ENCODE data around the gene SCAF4.
"Not testable (repeated sequence)": the region's sequence is repeated elsewhere in the genome, so short reads cannot be mapped to it uniquely, and the experiment has no call there.

SCAF4 gene

DNA sequence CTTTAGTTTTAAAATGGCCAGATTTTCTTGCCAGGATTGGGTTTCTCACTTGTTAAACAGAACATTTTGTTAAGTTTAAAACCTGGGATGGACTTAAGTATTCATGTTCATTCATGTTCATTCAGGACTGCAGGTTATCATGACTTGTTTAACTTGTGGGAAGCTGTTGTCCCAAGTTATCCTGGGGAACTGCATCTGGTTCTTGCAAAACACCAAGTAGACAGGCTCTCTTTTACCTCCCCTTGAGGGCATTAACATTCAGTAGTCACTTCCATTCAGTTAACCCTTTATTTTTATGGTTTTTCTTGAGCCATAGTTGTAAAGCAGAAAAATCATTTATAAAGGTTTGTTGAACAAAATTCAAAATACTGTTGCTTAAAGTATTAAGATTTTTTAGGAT is 64.3 kb downstream of the SCAF4 start:
- DNase-seq, result no peak

DNA sequence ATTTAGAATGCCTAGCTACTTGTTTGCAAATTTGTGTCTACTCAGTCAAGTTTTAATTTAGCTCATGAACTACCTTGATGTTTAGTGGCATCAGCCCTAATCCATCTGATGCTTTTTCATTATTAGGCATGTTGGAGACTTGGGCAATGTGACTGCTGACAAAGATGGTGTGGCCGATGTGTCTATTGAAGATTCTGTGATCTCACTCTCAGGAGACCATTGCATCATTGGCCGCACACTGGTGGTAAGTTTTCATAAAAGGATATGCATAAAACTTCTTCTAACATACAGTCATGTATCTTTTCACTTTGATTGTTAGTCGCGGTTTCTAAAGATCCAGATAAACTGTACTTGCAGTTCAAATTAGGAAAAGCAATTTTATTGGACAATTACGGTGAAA is 64.8 kb downstream of the SCAF4 start:
- no peak for DNase-seq

DNA sequence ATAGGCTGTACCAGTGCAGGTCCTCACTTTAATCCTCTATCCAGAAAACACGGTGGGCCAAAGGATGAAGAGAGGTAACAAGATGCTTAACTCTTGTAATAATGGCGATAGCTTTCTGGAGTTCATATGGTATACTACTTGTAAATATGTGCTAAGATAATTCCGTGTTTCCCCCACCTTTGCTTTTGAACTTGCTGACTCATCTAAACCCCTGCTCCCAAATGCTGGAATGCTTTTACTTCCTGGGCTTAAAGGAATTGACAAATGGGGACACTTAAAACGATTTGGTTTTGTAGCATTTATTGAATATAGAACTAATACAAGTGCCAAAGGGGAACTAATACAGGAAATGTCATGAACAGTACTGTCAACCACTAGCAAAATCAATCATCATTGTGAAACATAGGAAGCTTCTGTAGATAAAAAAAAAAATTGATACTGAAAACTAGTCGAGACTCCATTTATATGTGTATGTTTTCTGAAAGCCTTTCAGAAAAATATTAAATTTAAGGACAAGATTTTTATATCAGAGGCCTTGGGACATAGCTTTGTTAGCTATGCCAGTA is 65.4 kb downstream of the SCAF4 start:
- no peak for DNase-seq

DNA sequence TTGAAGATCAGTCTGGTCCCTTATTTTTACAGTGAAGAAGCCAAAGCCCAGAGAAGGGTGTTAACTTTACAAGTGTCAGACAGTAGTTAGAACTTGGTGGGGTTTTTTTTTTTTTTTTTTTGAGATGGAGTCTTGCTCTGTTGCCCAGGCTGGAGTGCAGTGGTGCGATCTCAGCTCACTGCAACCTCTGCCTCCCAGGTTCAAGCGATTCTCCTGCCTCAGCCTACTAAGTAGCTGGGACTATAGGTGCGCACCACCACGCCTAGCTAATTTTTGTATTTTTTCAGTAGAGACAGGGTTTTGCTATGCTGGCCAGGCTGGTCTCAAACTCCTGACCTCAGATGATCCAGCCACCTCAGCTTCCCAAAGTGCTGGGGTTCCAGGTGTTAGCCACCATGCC is 66.0 kb downstream of the SCAF4 start:
- not testable (repeated sequence) for DNase-seq

DNA sequence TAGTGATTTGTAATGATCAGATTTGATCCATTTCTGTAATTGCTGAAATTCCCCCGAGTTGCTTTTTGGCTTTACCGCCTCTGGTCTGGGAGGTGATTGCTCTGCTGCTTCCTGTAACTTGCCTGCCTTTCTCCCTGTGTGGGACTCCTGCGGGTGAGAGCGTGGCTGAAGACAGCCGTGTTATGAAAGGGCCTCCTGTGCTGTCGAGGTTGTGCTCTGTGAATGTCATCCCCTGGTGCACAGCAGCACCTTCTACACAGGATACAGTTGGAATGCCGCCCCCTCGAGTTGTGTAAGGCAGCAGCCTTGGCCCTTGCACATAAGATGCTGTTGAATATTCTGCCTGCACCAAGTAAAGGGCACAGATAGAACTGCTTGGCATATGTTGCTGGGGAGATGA is 66.5 kb downstream of the SCAF4 start:
- no peak for DNase-seq

DNA sequence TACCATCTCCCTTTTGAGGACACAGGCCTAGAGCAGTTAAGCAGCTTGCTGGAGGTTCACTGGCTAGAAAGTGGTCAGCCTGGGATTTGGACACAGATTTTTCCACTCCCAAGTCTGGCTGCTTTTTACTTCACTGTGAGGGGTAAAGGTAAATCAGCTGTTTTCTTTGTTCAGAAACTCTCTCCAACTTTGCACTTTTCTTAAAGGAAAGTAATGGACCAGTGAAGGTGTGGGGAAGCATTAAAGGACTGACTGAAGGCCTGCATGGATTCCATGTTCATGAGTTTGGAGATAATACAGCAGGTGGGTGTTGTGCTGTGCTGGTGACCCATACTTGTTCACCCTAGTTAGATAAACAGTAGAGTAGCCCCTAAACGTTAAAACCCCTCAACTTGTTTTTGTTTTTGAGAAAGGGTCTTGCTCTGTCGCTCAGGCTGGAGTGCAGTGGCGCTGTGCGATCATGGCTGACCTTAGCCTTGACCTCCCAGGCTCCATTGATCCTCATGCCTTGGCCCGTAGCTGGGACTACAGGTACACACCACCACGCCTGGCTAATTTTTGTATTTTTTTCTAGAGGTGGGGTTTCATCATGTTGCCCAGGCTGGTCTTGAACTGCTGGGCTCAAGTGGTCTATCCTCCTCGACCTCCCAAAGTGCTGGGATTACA is 68.2 kb downstream of the SCAF4 start:
- DNase-seq, result no peak

DNA sequence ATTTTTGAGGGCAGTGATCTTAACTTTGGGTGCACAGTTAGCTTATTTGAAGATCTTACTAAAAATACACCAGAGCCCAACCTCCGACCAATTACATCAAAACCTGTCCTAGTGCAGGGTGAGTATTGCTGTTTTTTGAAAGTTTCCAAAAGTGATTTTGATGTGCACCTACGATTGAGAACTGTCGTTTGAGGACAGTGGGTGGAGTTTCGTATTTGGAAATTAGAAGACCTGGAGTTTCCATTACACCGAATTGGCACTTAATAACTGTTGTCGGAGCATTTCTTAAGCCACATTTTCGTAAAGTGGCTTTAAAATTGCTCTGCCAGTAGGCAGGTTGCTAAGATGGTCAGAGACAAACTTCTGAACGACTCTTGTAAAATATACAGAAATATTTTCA is 71.3 kb downstream of the SCAF4 start:
- DNase-seq, result no peak

DNA sequence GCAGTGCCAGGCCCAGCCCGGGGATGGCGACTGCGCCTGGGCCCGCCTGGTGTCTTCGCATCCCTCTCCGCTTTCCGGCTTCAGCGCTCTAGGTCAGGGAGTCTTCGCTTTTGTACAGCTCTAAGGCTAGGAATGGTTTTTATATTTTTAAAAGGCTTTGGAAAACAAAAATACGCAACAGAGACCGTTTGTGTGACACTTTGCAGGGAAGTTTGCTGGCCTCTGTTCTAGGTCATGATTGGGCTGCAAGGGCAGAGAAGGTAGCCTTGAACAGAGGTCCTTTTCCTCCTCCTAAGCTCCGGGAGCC is 71.7 kb downstream of the SCAF4 start:
- no peak for DNase-seq

DNA sequence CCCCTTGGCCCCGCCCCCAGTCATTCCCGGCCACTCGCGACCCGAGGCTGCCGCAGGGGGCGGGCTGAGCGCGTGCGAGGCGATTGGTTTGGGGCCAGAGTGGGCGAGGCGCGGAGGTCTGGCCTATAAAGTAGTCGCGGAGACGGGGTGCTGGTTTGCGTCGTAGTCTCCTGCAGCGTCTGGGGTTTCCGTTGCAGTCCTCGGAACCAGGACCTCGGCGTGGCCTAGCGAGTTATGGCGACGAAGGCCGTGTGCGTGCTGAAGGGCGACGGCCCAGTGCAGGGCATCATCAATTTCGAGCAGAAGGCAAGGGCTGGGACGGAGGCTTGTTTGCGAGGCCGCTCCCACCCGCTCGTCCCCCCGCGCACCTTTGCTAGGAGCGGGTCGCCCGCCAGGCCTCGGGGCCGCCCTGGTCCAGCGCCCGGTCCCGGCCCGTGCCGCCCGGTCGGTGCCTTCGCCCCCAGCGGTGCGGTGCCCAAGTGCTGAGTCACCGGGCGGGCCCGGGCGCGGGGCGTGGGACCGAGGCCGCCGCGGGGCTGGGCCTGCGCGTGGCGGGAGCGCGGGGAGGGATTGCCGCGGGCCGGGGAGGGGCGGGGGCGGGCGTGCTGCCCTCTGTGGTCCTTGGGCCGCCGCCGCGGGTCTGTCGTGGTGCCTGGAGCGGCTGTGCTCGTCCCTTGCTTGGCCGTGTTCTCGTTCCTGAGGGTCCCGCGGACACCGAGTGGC is 72.2 kb downstream of the SCAF4 start, which contains the start of gene SOD1:
Gene SOD1, plus strand, starts transcription at position 158 of the 723 bp plus-strand sequence. Its CDS starts 77 bp downstream, at position 235.
- DNase-seq, result peak; percentile 67

DNA sequence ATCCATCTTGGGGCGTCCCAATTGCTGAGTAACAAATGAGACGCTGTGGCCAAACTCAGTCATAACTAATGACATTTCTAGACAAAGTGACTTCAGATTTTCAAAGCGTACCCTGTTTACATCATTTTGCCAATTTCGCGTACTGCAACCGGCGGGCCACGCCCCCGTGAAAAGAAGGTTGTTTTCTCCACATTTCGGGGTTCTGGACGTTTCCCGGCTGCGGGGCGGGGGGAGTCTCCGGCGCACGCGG is 72.7 kb downstream of the SCAF4 start:
- DNase-seq, result no peak

DNA sequence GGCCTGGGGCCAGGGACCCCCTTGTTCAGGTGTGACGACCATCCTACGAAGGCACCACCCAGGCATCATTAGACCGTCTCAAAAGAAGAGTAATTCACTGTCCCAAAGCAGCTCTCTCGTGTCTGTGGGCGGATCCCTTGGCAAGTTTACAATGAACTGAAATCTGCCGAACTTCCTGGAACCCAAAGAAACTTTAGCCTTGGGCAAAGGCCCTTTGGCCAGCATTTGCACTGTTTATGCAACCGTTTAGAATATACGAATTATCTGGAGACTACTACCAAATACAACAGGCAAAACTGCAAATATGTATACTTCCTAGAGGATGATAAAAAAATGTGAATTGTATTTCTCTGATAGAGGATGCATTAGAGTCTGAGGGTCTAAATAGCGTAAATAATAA is 73.9 kb downstream of the SCAF4 start:
- DNase-seq, result no peak

DNA sequence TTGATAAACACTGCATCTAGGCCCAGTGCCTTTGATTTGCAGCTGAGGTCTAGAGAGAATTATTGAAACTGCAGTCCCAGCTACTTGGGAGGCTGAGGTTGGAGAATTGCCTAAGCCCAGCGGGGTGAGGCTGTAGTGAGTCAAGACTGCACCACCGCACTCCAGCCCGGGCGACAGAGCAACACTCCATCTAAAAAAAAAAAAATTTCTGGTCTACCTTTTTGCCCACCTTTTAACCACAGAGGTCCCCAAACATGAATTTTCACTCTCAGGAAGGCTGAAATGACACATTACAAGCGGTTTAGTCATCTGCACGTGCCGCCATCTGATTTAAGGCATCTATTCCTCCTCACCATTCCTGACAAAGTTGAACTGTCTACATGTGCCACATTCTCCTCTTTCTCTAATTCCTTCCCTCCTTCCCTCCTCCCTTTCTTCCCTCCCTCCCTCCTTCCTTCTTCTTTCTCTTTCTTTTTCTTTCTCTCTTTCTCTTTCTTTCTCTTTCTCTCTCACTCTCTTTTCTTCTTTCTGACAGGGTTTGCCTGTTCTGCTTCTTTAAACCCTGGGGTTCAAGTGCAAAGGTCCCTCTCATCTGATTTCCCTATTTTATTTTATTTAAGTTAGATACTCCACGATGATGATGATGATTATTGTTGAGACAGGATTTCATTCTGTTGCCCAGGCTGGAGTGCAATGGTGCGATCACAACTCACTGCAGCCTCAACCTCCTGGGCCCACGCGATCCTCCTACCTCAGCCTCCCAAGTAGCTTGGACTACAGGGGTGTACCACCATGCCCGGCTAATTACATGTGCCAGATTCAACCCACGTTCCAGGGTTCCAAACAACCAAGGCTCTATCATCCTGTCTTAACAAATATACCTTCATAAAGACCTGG is 75.5 kb downstream of the SCAF4 start:
- no peak for DNase-seq

DNA sequence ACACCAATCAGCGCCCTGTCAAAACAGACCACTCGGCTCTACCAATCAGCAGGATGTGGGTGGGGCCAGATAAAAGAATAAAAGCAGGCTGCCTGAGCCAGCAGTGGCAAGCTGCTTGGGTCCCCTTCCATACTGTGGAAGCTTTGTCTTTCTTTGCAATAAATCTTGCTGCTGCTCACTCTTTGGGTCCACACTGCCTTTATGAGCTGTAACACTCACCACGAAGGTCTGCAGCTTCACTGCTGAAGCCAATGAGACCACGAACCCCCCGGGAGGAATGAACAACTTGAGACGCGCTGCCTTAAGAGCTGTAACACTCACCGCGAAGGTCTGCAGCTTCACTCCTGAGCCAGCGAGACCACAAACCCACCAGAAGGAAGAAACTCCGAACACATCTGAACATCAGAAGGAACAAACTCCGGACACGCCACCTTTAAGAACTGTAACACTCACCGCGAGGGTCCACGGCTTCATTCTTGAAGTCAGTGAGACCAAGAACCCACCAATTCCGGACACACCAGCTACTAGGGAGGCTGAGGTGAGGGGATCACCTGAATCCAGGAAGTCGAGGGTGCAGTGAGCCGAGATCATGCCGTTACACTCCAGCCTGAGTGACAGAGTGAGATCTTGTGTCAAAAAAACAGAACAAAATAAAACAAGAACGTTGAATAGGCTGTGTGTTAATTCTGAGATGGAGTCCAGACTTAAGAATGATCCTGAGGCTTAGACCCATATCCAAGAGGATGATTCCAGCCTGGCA is 76.9 kb downstream of the SCAF4 start:
- DNase-seq, result not testable (repeated sequence)

DNA sequence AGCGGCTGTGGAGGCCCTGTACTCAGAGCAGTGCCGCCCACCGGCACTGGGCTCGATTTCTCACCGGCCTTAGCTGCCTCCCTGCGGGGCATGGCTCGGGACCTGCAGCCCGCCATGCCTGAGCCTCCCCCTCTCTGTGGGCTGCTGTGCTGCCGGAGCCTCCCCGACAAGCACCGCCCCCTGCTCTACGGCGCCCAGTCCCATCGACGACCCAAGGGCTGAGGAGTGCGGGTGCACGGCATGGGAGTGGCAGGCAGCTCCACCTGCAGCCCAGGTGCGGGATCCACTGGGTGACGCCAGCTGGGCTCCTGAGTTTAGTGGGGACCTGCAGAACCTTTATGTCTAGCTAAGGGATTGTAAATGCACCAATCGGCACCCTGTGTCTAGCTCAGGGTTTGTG is 77.6 kb downstream of the SCAF4 start:
- DNase-seq, result no peak

DNA sequence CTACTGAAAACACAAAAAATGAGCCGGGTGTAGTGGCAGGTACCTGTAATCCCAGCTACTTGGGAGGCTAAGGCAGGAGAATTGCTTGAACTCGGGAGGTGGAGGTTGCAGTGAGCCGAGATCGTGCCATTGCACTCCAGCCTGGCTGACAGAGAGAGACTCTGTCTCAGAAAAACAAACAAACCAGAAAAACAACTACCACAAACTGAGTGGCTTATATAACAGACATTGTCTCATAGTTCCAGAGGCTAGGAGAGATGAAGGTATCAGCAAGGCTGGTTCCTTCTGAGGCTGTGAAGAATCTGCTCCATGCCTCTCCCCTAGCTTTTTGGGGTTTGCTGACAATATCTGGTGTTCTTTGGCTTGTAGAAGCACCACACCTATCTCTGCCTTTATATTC is 80.4 kb downstream of the SCAF4 start:
- DNase-seq, result not testable (repeated sequence)

DNA sequence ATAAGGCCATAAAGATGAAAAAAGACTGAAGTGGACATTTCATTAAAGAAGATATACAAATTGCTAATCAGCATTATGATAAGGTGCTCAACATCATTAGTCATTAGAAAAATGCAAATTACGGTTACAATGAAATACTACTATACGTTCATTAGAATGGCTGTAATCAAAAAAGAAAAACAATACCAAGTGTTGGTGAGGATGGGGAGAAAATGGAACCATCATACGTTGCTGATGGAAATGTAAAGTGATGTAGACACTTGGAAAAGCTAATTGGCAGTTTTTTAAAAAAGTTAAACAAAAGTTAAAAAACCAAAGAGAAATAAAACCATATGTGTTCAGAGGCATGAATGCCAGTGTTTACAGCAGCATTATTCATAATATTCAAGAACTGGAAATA is 81.0 kb downstream of the SCAF4 start:
- no peak for DNase-seq

DNA sequence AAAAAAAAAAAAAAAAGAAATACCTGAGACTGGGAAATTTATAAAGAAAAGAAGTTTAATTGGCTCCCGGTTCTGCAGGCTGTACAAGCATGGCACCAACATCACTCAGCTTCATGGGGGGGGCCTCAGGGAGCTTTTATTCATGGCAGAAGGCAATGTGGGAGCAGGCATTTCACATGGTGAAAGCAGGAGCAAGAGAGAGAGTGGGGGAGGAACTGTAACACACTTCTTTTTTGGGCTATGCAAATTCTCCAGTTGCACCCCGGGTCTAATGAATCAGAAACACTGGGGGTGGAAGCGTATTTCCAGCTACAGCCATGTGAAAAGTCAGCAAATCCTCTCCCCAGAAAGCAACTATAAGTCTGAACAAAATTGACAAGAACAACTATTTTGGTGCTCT is 84.3 kb downstream of the SCAF4 start:
- no peak for DNase-seq

DNA sequence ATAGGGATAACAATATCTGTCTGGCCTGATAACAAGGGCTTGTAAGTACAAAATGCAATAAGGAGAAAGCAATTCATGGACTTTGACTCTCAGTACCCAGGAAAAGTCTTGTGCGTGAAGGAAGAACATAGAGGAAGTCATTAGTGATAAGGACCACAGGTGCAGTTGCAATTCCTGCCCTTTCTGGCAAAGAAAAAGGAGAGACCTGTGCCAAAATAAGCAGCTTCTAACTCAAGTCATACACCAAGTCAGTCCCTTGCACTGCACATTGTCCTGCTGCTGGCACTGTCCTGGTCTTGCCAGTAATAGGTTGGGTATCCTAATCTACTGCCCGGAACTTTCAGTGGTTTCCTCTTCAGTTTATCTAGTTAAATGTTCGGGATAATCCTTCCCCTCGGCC is 87.3 kb downstream of the SCAF4 start:
- DNase-seq, result no peak

DNA sequence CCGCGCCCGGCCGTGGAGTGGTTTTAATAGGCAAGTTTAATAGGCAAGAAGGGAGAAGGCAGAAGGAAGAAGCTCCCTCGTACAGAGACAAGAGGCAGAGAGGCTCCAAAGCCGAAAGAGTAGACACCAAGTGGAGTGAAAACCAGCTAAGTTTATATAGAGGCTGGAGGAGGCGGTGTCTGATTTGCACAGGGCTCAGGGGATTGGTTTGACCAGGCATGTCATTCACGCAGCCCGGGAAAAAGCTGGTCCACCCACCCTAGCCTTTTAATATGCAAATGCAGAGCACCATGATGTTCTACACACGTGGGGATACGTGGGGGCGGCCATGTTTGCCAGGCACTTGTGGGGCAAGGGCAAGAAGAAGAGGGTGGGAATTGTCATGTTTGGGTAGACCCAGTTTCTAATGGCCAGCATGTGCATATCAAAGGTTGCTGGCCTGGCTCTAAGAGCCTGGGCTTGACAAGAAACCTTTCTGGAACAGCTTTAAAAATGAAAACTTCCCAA is 90.4 kb downstream of the SCAF4 start:
- no peak for DNase-seq

DNA sequence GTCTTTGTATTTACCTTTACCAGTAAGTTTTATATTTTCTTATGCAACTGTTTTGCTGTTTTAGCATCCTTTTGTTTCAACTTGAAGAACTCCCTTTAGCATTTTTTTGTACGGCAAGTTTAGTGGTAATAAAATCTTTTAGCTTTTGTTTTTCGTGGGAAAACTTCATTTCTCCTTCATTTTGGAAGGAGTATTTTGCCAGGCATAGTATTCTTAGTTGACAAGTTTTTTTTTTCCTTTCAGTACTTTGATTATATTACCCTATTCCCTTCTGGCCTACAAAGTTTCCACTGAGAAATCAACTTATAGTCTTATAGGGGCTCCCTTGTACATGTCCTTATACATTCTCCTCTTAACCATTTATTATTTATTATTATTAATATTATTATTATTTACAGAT is 95.0 kb downstream of the SCAF4 start:
- no peak for DNase-seq

DNA sequence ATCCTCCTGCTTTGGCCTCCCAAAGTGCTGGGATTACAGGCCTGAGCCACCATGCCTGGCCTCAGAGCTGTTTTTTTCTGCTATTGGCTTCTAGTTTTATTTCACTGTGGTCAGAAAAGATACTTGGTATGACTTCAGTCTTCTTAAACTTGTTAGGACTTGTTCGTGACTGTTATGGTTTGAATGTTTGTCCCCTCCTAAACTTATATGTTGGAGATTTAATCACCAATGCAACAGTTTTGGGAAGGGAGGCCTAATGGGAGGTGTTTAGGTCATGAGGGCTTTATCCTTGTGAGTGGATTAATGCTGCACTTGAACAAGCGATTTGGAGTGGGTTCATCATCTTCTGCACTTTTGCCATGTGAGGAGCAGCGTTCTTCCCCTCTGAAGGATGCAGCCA is 96.9 kb downstream of the SCAF4 start:
- no peak for DNase-seq

DNA sequence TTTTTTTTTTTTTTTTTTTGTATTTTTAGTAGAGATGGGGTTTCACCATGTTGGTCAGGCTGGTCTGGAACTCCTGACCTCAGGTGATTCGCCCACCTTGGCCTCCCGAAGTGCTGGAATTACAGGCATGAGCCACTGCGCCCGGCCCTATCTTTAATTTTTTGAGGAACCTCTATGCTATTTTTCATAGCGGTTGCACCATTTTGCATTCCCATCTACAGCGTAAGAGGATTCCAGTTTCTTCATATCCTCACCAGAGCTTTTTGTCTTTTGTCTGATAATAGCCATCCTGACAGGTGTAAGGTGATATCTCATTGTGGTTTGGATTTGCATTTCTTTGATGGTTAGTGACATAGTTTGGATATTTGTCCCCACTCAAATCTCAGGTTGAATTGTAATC is 100.0 kb downstream of the SCAF4 start:
- not testable (repeated sequence) for DNase-seq

Measured in SHP77 treated with DMSO at 0.1 percent for 48 hours (cell line).